ENCODE data around the gene LRP8. TPM values are rescaled to one million over a fixed set of nuclear protein-coding genes. Genes with fewer than 3 reads are reported as not detected.

LRP8 gene
- total and polyA plus RNA-seq, 2 donors (not counting 3 experiments of a cell fraction or from before 2014, with no cell fraction given): 40.9 to 62.2 TPM

DNA sequence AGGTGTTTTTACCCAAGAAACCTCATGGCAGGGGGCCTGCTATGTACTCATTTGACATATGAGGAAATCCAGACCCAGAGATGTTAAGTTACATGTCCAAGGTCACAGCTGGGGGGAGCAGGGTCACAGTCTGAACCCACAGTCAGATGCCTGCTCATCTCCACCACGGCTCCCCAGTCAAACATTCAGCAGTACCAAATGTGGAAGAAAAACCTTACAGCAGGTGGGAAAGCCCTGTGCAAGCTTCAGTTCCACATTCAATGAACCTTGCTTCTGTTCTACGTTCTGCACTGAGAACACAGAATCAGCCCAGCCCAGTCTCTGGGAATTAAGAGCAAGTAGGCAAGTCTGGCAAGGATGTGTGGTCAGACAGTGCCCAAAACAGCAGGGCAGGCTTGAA, 35.2 kb downstream of the LRP8 start:
- no TSS peak for BruUV-seq (replicated peaks)
- no peak overlapping the region for H3K9ac ChIP-seq (replicated peaks; ENCODE audit: extremely low read depth, insufficient read depth, low read length)
- no peak for DNase-seq (ENCODE audit: low read depth, low spot score)
- ChIA-PET POLR2A (no interaction called here), CTCF (interaction anchor here (0.9 to 3.4 kb wide), 4 partner anchors 14 to 111 kb away, joined by 3 to 21 read pairs (median 3); no protein-coding TSS in a partner anchor)
- H3K27me3 ChIP-seq (ENCODE audit: control insufficient read depth in 2 of 2, insufficient read depth in 2 of 2, low read length in 2 of 2): no peaks in the 10 kb centered on the region
- TF ChIP-seq, protein P1, sequence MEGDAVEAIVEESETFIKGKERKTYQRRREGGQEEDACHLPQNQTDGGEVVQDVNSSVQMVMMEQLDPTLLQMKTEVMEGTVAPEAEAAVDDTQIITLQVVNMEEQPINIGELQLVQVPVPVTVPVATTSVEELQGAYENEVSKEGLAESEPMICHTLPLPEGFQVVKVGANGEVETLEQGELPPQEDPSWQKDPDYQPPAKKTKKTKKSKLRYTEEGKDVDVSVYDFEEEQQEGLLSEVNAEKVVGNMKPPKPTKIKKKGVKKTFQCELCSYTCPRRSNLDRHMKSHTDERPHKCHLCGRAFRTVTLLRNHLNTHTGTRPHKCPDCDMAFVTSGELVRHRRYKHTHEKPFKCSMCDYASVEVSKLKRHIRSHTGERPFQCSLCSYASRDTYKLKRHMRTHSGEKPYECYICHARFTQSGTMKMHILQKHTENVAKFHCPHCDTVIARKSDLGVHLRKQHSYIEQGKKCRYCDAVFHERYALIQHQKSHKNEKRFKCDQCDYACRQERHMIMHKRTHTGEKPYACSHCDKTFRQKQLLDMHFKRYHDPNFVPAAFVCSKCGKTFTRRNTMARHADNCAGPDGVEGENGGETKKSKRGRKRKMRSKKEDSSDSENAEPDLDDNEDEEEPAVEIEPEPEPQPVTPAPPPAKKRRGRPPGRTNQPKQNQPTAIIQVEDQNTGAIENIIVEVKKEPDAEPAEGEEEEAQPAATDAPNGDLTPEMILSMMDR (IDR thresholded peaks at IDR 0.05; ENCODE audit: extremely low read depth in 1 of 2, insufficient read depth in 1 of 2, low read depth in 1 of 2, low read length in 2 of 2): no peak
- TF ChIP-seq FOS (IDR thresholded peaks at IDR 0.05; ENCODE audit: borderline replicate concordance, insufficient read depth, low read length) (no peak), MYC (IDR thresholded peaks at IDR 0.05; ENCODE audit: low read depth, low read length) (no peak), JUN (IDR thresholded peaks at IDR 0.05; ENCODE audit: borderline replicate concordance, insufficient read depth, insufficient read length, low read depth) (no peak), GATA2 (IDR thresholded peaks at IDR 0.05; ENCODE audit: insufficient read depth, insufficient read length, low read depth, low read length) (no peak), EZH2 (IDR thresholded peaks at IDR 0.05; ENCODE audit: borderline replicate concordance, low read depth, low read length, severe bottlenecking) (no peak), POLR2A (IDR thresholded peaks at IDR 0.05; ENCODE audit: low read depth, low read length) (no peak), POLR2AphosphoS5 (IDR thresholded peaks at IDR 0.05; ENCODE audit: insufficient read depth, low read depth, low read length) (no peak)
- TF ChIP-seq, protein P2, sequence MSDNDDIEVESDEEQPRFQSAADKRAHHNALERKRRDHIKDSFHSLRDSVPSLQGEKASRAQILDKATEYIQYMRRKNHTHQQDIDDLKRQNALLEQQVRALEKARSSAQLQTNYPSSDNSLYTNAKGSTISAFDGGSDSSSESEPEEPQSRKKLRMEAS (IDR thresholded peaks at IDR 0.05; ENCODE audit: insufficient read depth, insufficient read length): no peak
- intact Hi-C loops (cut with micrococcal nuclease): loop anchor here (1.0 kb wide), 2 partner anchors 25 to 34 kb away; no protein-coding TSS in a partner anchor
- no peak overlapping the region for H2AFZ ChIP-seq (ENCODE audit: low read depth, low read length)
- peaks cover 0 to 5% of the 10 kb centered on the region in 2 experiments for H3K36me3 ChIP-seq (ENCODE audit: control insufficient read depth in 2 of 2, extremely low read depth in 1 of 2, insufficient read depth in 2 of 2, low read length in 2 of 2)
- H3K4me3 ChIP-seq (replicated peaks in 1 of 3; ENCODE audit: insufficient read depth in 1 of 3, low read depth in 1 of 3, low read length in 3 of 3): no peak overlapping the region
- no peak overlapping the region for H3K27ac ChIP-seq (ENCODE audit: insufficient read depth, low read depth, low read length)
- no peaks in the 10 kb centered on the region for H3K9me1 ChIP-seq (replicated peaks; ENCODE audit: control insufficient read depth, extremely low read depth, insufficient read depth, low read length)
- peaks cover 24% of the 10 kb centered on the region for H3K4me1 ChIP-seq (ENCODE audit: control insufficient read depth, extremely low read depth, insufficient read depth, low read length)
- H4K20me1 ChIP-seq (replicated peaks; ENCODE audit: control insufficient read depth, extremely low read depth, insufficient read depth, low read length): no peaks in the 10 kb centered on the region
- dilution Hi-C loops (cut with MboI; ENCODE audit: extremely low pct_ligation_motif_present, low sequenced_read_pairs): no loop called here
- no peaks in the 10 kb centered on the region for H3K9me3 ChIP-seq (replicated peaks; ENCODE audit: control insufficient read depth, insufficient read depth, low read length)
- H3K4me2 ChIP-seq (ENCODE audit: insufficient read depth, low read length): no peak overlapping the region
- H3K79me2 ChIP-seq (ENCODE audit: control insufficient read depth, insufficient read depth, low read length): peaks cover 38% of the 10 kb centered on the region
- no peak for FAIRE-seq
